GM20000 (cell line): ENCODE measurements around the gene MPPED1.

Source experiments
- DNase-seq: peaks from one replicate; pipeline ENCODE4 v3.0.0; 2012; ENCODE audit warnings: low spot score
- CTCF ChIP-seq: IDR thresholded peaks from 2 replicates; pipeline ENCODE4 v1.5.1; 2012; ENCODE audit warnings: mild to moderate bottlenecking, control low read depth; ENCODE audit errors: extremely low read depth, missing control alignments

The MPPED1 gene

GRCh38 chr22:43412808-43413795 lies 1.3 kb downstream of the MPPED1 start:
- TF ChIP-seq CTCF, result no peak
- no peak for DNase-seq

DNA sequence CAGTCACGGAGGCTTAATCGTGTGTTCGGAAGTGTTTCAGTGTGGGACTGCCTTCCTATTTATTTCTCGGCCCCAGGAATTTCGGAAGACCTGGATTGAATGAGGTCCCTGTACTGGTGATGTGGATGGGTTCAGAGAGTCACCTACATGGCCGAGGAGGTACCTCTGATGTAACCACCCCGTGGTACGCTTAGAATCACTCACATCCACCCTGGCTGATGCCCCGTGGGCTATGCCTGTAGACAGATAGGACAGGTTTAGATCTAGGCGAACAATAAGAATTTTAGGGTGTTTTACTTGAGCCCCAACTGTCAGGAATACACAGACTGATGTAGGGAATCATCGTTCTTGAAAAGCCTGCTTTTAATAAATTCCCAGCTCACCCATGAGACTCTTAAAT lies 2.0 kb downstream of the MPPED1 start:
- TF ChIP-seq CTCF, result no peak
- DNase-seq, result no peak

GRCh38 chr22:43415681-43416080 lies 3.9 kb downstream of the MPPED1 start:
- no peak for TF ChIP-seq CTCF
- DNase-seq, result no peak

- DNase-seq, result no peak
- TF ChIP-seq CTCF, result no peak
Measured at GRCh38 chr22:43417555-43417954, 5.7 kb downstream of the MPPED1 start.

GRCh38 chr22:43418079-43418825 lies 6.4 kb downstream of the MPPED1 start:
- no peak for TF ChIP-seq CTCF
- DNase-seq, result no peak

GRCh38 chr22:43419371-43420080 lies 7.7 kb downstream of the MPPED1 start:
- TF ChIP-seq CTCF, result no peak
- no peak for DNase-seq
